GM21825 (cell line): ENCODE data around the gene TDRD9.

Source experiments
- ATAC-seq: cut with Tn5 transposase; IDR thresholded peaks from one replicate; pipeline ENCODE4 v1.9.1; 2021; ENCODE audit warnings: mild to moderate bottlenecking, moderate library complexity; ENCODE audit not compliant: unreplicated experiment

The TDRD9 gene

GRCh38 chr14:104062281-104062680 is 134.0 kb downstream of the TDRD9 start:
- ATAC-seq: no peak

GRCh38 chr14:104064003-104064402 is 135.7 kb downstream of the TDRD9 start:
- ATAC-seq: no peak

GRCh38 chr14:104066279-104066678 is 138.0 kb downstream of the TDRD9 start:
- no peak for ATAC-seq

GRCh38 chr14:104066719-104067295 is 138.6 kb downstream of the TDRD9 start:
- ATAC-seq: no peak

- ATAC-seq: no peak
These were observed 141.3 kb downstream of the TDRD9 start for GRCh38 chr14:104069541-104069940.

GRCh38 chr14:104072586-104072985 is 144.3 kb downstream of the TDRD9 start:
- ATAC-seq: no peak

GRCh38 chr14:104073764-104074163 is 145.5 kb downstream of the TDRD9 start:
- ATAC-seq: no peak

GRCh38 chr14:104075530-104076151 is 147.4 kb downstream of the TDRD9 start:
- no peak for ATAC-seq

- no peak for ATAC-seq
These were observed 148.5 kb downstream of the TDRD9 start for GRCh38 chr14:104076743-104077142.

- ATAC-seq: peak; percentile 89
These were observed 149.8 kb downstream of the TDRD9 start for GRCh38 chr14:104078031-104078455.

GRCh38 chr14:104080376-104081260 is 152.4 kb downstream of the TDRD9 start:
- no peak for ATAC-seq

GRCh38 chr14:104081261-104081835 is 153.1 kb downstream of the TDRD9 start:
- no peak for ATAC-seq

GRCh38 chr14:104081951-104082464 is 153.8 kb downstream of the TDRD9 start:
- no peak for ATAC-seq

- ATAC-seq: no peak
These were observed 154.6 kb downstream of the TDRD9 start for GRCh38 chr14:104082807-104083206.

- no peak for ATAC-seq
These were observed 156.2 kb downstream of the TDRD9 start for GRCh38 chr14:104084251-104085002.

- no peak for ATAC-seq
These were observed 157.0 kb downstream of the TDRD9 start, which contains the start of gene ASPG for GRCh38 chr14:104085032-104085888. ASPG (plus strand) TSS chr14:104085700; CDS start chr14:104085771, 71 bp downstream.

GRCh38 chr14:104085889-104086201 is 157.6 kb downstream of the TDRD9 start:
- no peak for ATAC-seq

- ATAC-seq: no peak
These were observed 158.0 kb downstream of the TDRD9 start for GRCh38 chr14:104086210-104086660.

- no peak for ATAC-seq
These were observed 158.6 kb downstream of the TDRD9 start for GRCh38 chr14:104086661-104087461.
